Uterus (tissue), 4 donors: ENCODE results near the gene CPE. TPM values are rescaled to one million over a fixed set of nuclear protein-coding genes. Genes with fewer than 3 reads are reported as not detected.

Experiments
- DNase-seq, 2 donors: peaks; one replicate each; pipeline ENCODE4 v3.0.0-alpha.2; 2019 to 2020
- H3K27ac ChIP-seq, 2 donors: fragments of 200-600 bp; sonication (generic); 1 replicate in 1 of 2; 2 replicates in 1 of 2; pipeline ENCODE4 v1.5.1; 2016 to 2018
- H3K27me3 ChIP-seq, 2 donors: fragments of 200-600 bp; sonication (generic); one replicate each; pipeline ENCODE4 v1.5.1; 2018 to 2019; ENCODE audit warnings: control low read depth in 1 of 2
- H3K36me3 ChIP-seq, 2 donors: fragments of 200-600 bp; sonication (generic); one replicate each; pipeline ENCODE4 v1.5.1; 2019; ENCODE audit warnings: control low read depth in 1 of 2
- H3K4me1 ChIP-seq, 2 donors: fragments of 200-600 bp; sonication (generic); one replicate each; pipeline ENCODE4 v1.5.1; 2018 to 2019; ENCODE audit warnings: control low read depth in 1 of 2
- H3K4me3 ChIP-seq, 2 donors: fragments of 200-600 bp; sonication (generic); 1 replicate in 1 of 2; 2 replicates in 1 of 2; pipeline ENCODE4 v1.5.1; 2018 to 2019; ENCODE audit warnings: mild to moderate bottlenecking in 1 of 2
- H3K9me3 ChIP-seq, 2 donors: fragments of 200-600 bp; sonication (generic); one replicate each; pipeline ENCODE4 v1.5.1; 2019; ENCODE audit warnings: control low read depth in 1 of 2
- POLR2A ChIP-seq, 2 donors: fragments of 450-650 bp; IDR thresholded peaks; one replicate each; pipeline ENCODE4 v1.6.1; 2016; ENCODE audit warnings: antibody characterized with exemption in 2 of 2, mild to moderate bottlenecking in 1 of 2, moderate library complexity in 1 of 2
- intact Hi-C: fragments of 100-400 bp; cut with DNase I; formaldehyde crosslinking; loops from one replicate; pipeline ENCODE4 v1.15.1; 2023; ENCODE audit warnings: low total_unique reads
- total RNA-seq, 4 donors: library from RNA; depleted of rRNA in 3 of 4; stranded (reverse); fragments of >200 nt in 3 of 4; gene quantifications; one replicate each; pipeline versions ENCODE4 v1.1.0 to v1.2.4, GENCODE V29; 2014 to 2023
- TF ChIP-seq, protein P1 (sequence below), 4 experiments: fragments of 200-600 bp in 2 of 4; fragments of 450-650 bp in 2 of 4; sonication (generic) in 2 of 4; IDR thresholded peaks; one replicate each; pipeline ENCODE4 v1.5.1; 2016 to 2019; ENCODE audit warnings: antibody characterized with exemption in 4 of 4, mild to moderate bottlenecking in 2 of 4, moderate library complexity in 1 of 4
- donor health status: DM: yes; HTN: yes; CAD: no.

CPE gene
- total RNA-seq, 4 donors from 2014 or later: 85.0 to 395 (median 129) TPM

DNA sequence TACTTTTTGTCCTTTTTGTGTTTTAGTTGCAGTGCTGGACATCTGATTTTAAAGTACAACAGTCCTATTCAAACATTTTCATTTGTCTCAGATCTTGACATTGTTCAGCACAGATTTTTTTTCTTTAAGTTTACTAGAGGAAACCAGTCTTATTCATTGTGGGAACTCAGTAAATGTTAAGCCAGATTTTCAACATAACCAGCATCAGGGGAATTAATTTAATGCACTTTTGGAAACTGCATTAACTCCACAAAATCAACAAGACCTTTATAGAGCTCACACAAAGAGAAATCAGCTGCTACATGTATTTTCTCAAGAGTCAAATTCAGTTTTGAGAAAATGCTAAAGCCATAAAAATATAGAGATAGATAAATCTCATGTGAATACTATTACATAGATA is 9.9 kb downstream of the CPE start:
- Histone ChIP-seq H3K4me1 (peaks cover 0 to 3% of the 10 kb centered on the region in 2 donors), H3K4me3 (no peak overlapping the region), H3K27me3 (no peaks in the 10 kb centered on the region), H3K27ac (no peak overlapping the region), H3K9me3 (no peaks in the 10 kb centered on the region), H3K36me3 (no peaks in the 10 kb centered on the region)
- DNase-seq: no peak
- TF ChIP-seq, protein P1, sequence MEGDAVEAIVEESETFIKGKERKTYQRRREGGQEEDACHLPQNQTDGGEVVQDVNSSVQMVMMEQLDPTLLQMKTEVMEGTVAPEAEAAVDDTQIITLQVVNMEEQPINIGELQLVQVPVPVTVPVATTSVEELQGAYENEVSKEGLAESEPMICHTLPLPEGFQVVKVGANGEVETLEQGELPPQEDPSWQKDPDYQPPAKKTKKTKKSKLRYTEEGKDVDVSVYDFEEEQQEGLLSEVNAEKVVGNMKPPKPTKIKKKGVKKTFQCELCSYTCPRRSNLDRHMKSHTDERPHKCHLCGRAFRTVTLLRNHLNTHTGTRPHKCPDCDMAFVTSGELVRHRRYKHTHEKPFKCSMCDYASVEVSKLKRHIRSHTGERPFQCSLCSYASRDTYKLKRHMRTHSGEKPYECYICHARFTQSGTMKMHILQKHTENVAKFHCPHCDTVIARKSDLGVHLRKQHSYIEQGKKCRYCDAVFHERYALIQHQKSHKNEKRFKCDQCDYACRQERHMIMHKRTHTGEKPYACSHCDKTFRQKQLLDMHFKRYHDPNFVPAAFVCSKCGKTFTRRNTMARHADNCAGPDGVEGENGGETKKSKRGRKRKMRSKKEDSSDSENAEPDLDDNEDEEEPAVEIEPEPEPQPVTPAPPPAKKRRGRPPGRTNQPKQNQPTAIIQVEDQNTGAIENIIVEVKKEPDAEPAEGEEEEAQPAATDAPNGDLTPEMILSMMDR (IDR thresholded peaks at IDR 0.05): no peak
- TF ChIP-seq POLR2A (IDR thresholded peaks at IDR 0.05): no peak
- intact Hi-C loops: no loop called here

DNA sequence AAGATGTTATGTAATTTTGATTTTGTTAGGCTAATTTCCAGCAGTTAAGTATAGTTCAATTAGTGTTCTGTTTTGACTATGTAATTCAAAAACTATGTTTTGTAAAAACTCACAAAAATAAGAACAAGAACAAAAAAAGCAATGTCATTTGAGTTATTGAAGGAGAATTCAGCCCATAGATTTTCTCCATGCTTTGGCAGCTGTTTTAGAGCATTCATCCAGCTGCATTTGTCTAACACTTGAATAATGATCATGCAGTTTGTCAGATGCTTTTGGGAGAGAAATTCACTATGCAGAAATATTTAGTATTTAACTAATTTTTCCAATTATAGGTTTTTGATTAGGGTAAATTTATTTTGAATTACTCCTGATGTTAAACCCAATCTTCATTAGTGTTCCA is 14.2 kb downstream of the CPE start:
- Histone ChIP-seq H3K27me3 (no peaks in the 10 kb centered on the region), H3K9me3 (no peaks in the 10 kb centered on the region), H3K4me3 (no peak overlapping the region), H3K4me1 (no peaks in the 10 kb centered on the region), H3K36me3 (no peaks in the 10 kb centered on the region), H3K27ac (no peak overlapping the region)
- intact Hi-C loops: no loop called here
- DNase-seq: no peak
- TF ChIP-seq, protein P1 (IDR thresholded peaks at IDR 0.05): no peak
- no peak for TF ChIP-seq POLR2A (IDR thresholded peaks at IDR 0.05)

DNA sequence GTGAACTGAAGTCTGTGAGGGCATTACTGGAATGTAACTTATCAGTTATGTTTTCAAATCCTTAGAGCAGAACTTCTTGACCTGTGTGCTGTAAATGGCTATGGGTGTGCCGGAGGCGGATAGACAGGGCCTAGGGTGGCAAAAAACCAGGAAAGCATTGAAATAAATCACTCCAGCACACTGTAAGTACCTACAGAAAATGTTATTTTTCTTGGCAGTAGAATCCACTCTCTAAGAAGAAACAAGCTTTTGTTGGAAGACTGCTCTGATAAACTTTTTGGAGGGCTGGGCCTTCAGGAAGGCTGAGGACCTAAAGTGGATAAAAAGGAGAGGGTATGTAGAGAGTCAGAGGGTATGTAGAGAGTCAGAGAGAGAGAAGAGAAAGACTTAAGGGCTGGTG is 14.9 kb downstream of the CPE start:
- intact Hi-C loops: no loop called here
- no peaks in the 10 kb centered on the region for H3K4me1 ChIP-seq
- no peaks in the 10 kb centered on the region for H3K27me3 ChIP-seq
- H3K9me3 ChIP-seq: no peaks in the 10 kb centered on the region
- no peaks in the 10 kb centered on the region for H3K36me3 ChIP-seq
- H3K4me3 ChIP-seq: no peak overlapping the region
- TF ChIP-seq, protein P1 (IDR thresholded peaks at IDR 0.05): no peak
- TF ChIP-seq POLR2A (IDR thresholded peaks at IDR 0.05): no peak
- DNase-seq: no peak
- H3K27ac ChIP-seq: no peak overlapping the region

GRCh38 chr4:165394275-165394674 is 15.5 kb downstream of the CPE start:
- intact Hi-C loops: no loop called here

GRCh38 chr4:165398570-165398969 is 19.8 kb downstream of the CPE start:
- TF ChIP-seq, protein P1 (IDR thresholded peaks at IDR 0.05): no peak
- TF ChIP-seq POLR2A (IDR thresholded peaks at IDR 0.05): no peak
- intact Hi-C loops: no loop called here
- no peak for DNase-seq

More at GRCh38 chr4:165394275-165394674, 15.5 kb downstream of the CPE start:
- TF ChIP-seq, protein P1 (IDR thresholded peaks at IDR 0.05): no peak
- no peak for TF ChIP-seq POLR2A (IDR thresholded peaks at IDR 0.05)
- Histone ChIP-seq H3K36me3 (no peaks in the 10 kb centered on the region), H3K4me3 (no peak overlapping the region), H3K27ac (no peak overlapping the region), H3K9me3 (no peaks in the 10 kb centered on the region), H3K4me1 (no peaks in the 10 kb centered on the region), H3K27me3 (no peaks in the 10 kb centered on the region)
- DNase-seq: no peak

More at GRCh38 chr4:165398570-165398969, 19.8 kb downstream of the CPE start:
- no peaks in the 10 kb centered on the region for H3K4me1 ChIP-seq
- no peaks in the 10 kb centered on the region for H3K9me3 ChIP-seq
- no peaks in the 10 kb centered on the region for H3K36me3 ChIP-seq
- no peak overlapping the region for H3K27ac ChIP-seq
- no peaks in the 10 kb centered on the region for H3K27me3 ChIP-seq
- H3K4me3 ChIP-seq: no peak overlapping the region
